GM18507 (cell line): ENCODE measurements around the gene DNAAF5.
A peak's percentile ranks its signal among the peaks of the same experiment; 100 is the strongest.

ENCODE experiments used
- DNase-seq: peaks from one replicate; pipeline ENCODE4 v3.0.0; 2011; ENCODE audit warnings: low read depth; ENCODE audit not compliant: insufficient read length; ENCODE audit errors: extremely low spot score
- FAIRE-seq: peaks from 2 replicates; lab custom pipeline; 2011; peaks lifted over from hg19 to GRCh38; lab: Jason Lieb, UNC

DNAAF5 gene

GRCh38 chr7:824664-825063 lies 98.2 kb downstream of the DNAAF5 start:
- DNase-seq (no peak), FAIRE-seq (no peak)

DNA sequence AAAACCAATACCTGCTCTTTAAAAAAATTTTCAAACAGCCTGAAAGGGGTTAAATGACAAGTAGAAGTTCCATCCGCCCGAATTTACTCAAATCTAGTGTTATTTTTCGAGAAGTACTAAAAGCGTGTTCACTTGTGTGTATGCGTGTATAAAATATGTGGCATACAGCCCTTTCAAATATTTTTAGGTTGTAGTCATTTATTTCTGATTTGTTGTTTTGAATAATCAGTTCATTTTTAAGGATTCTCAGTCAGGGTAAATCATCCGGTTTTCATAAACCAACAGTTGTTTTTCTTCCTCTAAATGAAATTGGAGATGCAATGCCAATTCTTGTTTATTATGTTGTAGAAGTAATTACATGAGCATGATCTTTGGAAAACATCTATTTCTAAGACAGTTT lies 98.9 kb downstream of the DNAAF5 start:
- DNase-seq, result no peak
- FAIRE-seq, result no peak

- DNase-seq (no peak), FAIRE-seq (no peak)
Measured at GRCh38 chr7:826230-826917, 99.9 kb downstream of the DNAAF5 start.

- FAIRE-seq (no peak), DNase-seq (no peak)
Measured at GRCh38 chr7:828793-829561, 102.5 kb downstream of the DNAAF5 start.

DNA sequence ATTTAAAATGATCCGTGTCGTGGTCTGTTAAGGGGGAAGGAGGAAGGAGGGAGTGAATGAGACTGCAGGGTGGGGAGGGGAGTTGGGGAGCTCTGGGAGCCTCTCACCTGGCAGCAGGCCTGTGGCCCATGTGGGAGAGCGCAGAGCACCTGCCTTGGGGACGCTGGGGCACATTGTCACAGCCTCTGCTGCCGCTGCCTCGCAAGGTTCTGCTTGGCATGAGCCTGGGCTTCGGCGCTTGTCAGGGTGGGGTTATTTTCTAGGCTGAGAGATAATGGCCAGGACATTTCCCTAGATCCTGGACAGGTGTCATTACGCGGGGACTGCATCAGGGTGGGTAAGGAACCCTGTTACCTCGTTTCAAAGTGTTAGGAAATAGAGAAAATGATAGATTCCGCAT lies 103.6 kb downstream of the DNAAF5 start:
- no peak for FAIRE-seq
- DNase-seq, result no peak

GRCh38 chr7:831596-832166 lies 105.2 kb downstream of the DNAAF5 start:
- FAIRE-seq (peak; percentile 78), DNase-seq (peak; percentile 35)

DNA sequence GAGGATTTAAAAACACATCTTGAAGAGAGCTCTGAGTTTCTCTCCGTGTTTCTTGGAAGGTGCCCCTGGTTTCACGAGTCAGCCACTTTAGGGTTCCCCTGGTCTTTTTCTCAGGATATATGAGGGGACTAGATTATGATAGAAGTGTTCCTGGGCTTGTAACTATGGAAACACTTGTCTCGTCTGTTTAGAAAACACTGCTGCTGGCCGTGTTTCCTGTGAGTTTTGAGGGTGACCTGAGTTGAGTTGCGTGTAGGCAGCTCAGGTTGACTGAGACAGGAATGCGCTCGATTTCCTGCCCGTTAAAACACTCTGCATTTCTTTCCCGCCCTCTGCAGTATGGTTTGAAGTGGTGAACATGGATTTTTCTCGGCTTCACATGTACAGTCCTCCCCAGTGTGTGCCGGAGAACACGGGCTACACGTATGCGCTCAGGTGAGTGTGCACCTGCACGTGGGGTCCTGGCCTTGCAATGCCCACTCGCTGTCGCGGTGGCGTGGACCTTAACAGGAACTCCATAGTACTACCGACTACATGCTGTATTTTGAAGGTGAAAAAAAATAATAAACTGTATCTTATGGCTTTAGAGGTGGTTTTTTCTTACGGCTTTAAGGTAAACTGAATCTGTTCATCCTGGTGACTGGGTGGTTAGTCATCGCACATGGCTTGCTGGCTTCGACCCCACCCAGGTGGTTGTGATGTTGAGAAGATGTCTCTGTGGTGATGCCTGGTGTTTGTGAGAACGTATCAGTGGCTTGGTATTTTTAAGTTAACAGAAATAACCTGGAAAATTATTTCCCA lies 105.9 kb downstream of the DNAAF5 start, which contains the start of gene SUN1:
TSS of gene SUN1 (plus strand) at position 310 of the 801 bp plus-strand sequence. CDS start at position 359, 49 bp downstream.
- DNase-seq, result no peak
- FAIRE-seq, result no peak

- DNase-seq, result no peak
- no peak for FAIRE-seq
Measured at GRCh38 chr7:832968-833424, 106.5 kb downstream of the DNAAF5 start.

DNA sequence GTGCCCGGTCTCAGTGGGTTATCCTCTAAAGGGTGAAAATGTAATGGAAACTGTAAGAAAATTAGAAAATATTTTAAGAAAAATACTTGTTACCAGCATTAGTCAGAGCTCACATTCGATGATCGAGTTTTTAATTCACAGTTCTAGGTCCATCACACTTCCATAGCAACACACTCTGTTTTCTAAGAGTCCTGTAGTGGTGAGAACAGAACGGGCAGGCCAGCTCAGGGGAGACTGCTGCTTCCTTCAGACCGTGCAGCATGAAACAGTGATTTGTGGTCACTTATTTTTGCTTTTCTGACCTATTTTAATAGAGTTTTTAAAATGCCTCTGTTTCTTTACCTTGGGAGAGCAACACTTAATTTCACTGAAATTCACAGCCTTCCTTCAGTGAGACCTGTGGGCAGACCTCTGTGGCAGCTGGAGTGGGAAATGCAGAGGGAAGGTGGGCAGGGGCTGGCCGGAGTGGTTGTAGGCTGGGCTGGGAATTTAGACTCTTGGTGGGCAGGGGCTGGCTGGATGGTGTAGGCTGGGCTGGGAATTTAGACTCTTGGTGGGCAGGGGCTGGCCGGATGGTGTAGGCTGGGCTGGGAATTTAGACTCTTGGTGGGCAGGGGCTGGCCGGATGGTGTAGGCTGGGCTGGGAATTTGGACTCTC lies 107.2 kb downstream of the DNAAF5 start:
- no peak for DNase-seq

DNA sequence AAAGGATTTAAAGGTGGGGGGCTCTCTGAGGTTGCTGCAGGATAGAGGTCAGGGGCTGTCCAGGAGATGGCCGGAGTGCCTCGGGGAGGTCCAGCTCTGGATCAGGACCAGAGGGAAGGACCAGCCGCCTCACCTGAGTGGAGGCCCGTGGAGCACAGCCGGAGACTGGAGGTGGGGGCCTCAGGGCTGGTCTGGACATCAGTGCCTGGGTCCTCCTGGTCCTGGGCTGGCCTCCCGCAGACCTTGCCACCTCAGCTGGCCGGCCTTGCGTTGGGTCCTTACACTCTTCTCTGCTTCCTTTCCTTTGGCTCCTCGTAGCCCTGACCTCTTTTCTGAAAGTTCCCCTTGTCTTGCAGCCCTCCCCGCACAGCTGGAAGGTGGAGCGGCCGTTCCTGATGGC lies 107.8 kb downstream of the DNAAF5 start:
- no peak for FAIRE-seq
- no peak for DNase-seq

More for the DNA sequence above, 107.2 kb downstream of the DNAAF5 start:
- no peak for FAIRE-seq

DNA sequence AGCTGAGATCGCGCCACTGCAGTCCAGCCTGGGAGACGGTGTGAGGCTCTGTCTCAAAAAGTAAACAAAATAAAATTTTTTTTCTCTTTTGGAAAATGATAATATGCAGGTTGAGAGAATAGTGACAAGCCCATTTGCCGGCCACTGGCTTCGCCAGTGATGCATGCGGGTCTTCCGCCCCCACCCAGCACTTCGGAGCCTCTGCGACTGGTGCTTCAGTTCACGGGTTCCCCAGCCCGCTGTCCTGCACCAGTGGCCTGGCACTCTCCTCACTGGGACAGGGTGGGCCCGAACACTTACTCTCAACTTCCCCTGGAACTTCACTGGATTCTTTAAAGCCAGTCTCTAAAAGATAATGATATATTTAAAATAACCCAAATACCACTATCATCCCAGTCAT lies 108.5 kb downstream of the DNAAF5 start:
- DNase-seq (no peak), FAIRE-seq (no peak)

GRCh38 chr7:835485-836401 lies 109.2 kb downstream of the DNAAF5 start:
- no peak for DNase-seq
- FAIRE-seq, result peak; percentile 75
